Hematopoietic multipotent progenitor cell treated with erythropoietin and hydrocortisone succinate and interleukin-3 and kit ligand, for 4 days (in vitro differentiated cells): ENCODE results near the gene NADK.

ENCODE experiments used
- DNase-seq: peaks from one replicate; pipeline ENCODE4 v3.0.0-alpha.2; 2015

The NADK gene

DNA sequence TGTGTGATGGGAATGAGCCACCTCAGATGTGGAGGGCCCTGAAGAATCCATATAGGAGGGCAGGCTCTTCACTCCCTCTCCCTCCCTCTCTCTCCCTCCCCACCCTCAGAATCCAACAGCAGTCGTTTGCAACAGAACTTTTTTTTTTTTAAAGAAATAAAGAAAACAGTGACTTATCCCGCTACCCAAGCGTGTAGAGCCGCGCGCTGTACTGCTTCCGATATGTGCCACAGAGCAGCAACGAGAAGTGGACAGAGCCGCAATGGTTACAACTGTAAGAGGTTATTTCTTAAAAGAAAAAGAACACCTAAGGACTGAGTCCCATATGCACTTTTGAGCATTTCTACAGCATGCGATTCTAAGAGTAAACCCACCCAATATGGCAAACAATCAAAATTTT lies 7.4 kb upstream of the NADK start:
- DNase-seq: no peak

DNA sequence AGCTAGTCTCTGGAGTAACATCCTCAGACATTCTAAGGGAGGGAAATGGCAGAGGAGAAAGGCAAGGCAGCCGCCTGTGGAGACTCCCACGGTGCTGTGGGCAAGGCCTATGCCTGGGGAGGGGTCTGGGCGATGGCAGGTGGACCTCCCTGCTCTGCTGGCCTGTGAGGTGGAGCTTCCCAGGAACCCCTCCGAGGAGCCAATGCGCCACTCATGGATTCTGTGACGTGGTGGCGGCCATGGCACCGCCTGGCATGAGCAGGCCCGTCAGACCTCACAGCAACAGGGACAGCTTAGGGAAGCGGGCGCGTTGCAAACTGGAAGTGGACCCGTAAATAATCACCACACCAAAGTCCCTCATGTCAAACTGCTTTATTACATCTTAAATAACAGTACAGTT lies 6.7 kb upstream of the NADK start:
- DNase-seq: no peak

DNA sequence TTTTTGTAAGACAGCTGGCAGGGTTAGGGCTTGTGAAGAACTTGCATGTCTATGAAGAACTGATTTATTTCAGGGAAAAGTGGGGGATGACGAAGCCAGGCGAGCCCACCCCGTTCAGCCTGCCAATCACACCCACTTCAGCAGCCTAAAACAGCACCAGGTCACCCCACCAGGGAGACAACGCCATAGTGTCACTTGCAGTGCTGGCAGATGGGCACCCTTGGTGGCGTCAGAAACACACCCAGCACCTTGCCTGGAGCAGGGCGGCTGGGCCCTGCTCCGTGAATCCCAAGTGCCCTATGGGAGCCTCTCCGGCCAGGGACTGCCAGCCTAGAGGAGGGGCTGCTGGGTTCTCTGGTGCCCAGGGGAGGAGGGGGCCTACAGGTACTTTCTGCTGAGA lies 5.0 kb upstream of the NADK start:
- no peak for DNase-seq

DNA sequence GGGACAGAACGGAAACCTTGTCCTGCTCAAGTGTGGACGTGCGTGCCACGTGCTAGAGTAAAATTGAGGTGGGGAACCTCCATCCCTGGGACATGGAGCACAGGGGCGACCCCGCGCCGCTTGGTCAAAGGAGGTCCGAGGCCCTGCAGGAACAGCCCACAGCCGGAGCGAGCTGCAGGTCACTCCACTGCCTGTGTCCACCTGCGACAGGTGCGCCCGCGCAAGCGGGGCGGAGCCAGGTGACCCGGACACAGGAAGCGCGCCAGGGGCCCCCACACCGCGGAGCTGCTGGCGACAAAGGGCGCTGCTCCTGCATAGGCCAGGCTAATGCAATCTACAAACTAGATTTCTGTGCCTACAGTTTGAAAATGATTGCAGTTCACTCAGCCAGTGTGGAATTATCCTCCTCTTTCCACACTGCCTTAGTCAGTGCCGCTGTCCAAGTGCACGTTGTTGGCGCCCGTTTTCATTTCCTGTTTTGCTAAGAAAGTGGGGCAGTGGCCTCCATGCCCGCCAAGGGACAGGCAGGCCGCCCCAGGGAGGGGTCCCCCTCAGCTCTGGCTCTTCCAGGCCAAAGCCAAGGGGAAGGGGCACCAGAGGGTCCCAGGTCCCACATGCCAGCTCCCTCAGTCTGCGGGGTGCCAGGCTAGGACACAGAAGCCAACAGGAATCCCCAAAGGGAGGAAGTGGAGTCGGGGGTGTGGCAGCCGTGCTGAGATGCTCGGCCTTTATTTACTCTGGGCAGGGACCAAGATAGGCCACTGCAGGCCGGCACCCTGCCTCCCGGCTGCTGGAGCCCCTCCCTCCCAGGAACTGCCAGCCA lies 4.3 kb upstream of the NADK start:
- peak; percentile 66 for DNase-seq

DNA sequence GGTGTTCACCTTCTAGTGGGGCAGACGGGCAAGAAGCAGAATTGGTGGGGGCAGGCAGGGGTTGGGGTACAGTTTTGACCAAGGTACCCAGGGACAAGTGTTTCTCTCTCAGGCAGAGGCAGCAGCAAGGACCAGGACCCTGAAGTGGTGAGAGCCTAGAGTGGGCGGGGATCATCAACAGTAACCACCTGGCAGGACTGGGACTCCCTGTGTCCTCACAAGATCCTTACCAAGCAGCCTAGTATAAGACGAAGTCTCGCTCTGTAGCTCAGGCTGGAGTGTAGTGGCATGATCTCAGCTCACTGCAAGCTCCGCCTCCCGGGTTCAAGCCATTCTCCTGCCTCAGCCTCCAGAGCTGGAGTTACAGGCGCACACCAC lies 3.2 kb upstream of the NADK start:
- peak; percentile 27 for DNase-seq

DNA sequence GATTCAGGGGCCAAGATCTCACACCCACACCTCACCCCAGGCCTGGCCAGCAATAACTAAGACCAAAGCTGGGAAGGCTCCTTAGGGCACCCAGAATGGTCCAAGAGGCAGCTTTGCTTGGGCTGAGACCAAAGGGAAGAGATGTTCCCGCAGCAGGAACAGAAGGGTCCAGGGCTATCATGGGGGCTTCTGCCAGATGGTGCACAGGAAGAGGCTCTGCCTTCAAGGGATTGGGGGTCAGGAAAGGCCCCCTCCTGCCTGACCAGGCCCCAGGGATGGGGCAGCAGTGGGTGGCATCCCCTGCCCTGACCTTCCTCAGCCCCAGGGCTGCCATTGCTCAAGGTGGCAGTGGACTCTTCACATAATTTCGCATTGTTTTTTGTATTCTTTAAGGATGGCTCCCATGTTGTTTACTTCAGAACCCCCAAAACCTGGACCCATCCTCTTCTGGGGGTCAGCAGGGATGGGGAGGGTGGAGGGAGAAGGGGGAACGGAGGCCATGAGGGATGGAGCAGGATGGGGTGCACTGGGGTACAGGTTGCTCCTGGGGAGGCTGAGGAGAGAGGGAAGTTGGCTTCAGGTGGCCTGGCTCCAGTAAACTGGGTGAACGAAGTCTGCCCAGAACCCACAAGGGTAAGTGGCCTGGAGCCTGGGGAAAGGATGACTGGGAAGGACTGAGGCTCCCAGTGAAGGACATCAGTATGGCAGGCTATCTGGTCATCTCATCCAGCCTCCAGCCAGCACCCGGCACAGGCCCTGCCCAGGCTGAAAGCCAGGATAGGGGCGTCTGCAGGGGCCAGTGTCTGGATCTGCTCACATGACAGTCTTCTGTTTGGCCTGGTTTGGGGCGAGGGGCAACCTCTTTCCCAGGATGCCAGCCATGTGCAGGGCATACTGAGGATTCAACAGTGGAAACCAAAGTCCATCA lies 2.6 kb upstream of the NADK start:
- no peak for DNase-seq

DNA sequence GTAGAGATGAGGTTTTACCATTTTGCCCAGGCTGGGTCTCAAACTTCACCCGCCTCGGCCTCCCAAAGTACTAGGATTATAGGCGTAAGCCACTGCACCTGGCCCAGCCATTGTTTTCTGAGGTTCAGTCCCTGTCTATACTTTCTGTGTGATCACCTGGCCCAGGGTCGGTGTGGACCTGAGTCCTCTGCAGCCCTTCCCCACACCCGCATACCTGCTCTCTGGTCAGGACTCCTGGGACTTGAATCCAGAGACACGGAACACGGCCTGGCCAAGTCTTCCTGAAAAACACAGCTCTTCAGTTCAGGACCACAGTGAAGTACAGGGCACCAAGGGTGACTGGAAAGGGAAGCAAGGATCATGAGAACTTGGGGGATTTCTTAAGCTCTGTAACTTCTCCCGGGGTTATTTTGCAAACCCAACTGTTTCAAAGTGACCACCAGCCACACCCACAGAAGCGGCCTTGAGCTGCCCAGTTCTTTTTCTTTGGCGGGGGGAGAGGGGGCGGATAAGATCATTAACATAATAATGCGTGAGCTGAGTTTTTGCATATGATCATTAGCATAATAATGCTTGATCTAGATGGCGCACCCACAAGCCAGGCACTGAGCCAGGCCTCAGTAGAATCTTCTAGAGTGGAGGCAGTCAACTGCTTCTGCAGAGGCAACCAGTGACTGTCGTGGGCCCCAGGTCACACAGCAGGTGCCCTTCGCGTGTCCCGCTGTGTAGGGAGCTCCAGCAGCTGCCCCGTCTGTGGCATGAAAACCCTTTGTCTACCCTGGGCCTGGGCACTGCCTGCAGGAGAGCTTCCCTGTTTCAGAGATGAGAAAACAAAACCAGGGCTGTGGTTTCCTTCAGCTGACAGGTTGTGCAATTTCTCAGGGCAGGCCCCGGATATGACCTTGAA lies 1.7 kb upstream of the NADK start:
- DNase-seq: peak; percentile 93

DNA sequence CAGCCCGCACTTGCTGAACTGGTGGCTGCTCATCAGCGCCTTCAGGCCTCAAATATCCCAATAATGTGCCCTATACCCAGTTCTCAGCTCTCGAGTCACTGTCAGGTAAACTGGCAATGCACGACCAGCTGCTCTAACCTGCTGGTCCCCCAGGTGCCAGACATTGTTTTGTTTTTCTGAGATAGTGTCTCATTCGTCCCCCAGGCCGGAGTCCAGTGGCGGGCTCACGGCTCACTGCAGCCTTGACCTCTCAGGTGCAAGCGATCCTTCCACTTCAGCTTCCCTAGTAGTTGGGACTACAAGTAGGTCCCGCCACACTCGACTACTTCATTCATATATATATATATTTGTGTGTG lies 1.0 kb upstream of the NADK start:
- DNase-seq: no peak

DNA sequence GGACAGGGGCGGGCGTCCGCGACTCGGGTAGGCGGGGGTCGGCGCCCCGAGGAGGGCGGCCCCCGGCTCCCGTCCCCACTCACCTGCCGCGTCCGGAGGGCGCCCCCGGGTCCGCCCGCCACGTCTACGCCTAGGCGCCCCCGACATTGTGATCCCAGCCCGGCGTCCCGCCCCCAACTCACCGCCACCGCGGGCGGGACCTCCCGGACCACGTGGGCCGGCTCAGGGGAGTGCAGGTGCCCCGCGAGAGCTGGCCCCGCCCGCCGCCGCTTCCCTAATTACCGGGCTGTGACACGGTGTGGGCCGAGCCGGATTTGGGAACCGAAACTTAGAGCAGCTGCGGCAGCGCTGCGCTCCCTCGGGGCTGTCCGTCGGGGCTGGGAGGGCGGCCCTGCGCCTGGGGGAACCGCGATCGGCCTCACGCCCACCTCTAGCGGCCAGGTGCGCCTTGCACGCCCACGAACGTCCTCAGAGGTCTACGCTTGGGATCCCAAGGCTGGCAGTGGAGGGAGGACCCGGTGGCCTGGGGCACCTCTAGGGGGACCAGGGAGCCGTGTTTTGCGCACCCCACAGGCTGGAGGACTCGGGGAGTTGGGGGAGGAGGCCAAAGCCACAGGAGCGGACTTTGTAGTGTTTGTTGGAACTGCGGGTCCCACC lies 521 bp upstream of the NADK start:
- DNase-seq: peak; percentile 81

DNA sequence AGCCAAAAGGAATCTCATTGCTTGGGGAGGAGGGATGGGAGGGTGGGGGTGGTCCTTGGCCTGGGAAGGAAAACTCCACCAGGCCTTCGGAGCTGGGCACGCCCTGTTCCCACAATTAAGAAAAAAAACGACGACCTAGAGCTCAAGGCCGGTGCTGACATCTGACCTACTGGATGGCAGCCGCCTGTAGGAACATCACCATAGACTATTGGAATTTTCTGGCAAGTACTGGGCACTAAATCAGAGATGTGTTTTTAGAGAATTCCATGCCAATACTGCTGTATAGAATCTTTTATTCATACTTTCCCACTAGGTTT lies 729 bp downstream of the NADK start:
- peak; percentile 44 for DNase-seq

DNA sequence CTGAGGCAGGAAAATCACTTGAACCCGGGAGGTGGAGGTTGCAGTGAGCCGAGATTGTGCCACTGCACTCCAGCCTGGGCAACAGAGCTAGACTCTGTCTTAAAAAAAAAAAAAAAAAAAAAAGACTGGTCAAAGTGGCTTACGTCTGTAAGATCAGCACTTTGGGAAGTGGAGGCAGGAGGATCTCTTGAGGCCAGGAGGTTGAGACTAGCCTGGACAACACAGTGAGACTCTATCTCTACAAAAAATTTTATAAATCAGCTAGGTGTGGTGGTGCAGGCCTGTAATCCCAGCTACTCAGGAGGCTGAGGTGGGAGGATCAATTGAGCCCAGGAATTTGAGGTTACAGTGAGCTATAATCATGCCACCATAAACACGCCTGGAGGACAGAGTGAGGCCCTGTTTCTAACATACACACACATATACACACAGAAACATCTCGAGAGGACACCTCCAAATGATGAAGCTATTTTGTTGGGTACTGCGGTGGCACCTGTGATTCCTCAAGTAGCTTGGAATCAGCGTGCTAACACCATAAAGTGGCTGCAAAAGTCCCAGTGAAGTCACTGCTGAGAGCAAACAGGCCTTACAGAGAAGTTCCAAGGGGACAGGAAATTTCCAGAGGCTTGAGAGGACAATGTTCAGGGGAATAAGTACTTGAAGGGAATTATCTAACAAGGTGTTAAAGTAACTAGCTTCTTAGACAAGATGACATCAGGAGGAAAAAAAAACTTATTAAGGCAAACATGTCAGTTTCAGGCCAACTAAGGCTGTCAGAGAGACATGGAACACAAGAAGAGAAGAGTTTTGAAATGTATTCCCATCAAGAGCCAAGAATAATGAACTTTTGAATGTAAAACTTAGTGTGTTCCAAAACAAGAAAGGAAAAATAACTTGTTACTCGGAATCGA lies 1.3 kb downstream of the NADK start:
- DNase-seq: no peak

DNA sequence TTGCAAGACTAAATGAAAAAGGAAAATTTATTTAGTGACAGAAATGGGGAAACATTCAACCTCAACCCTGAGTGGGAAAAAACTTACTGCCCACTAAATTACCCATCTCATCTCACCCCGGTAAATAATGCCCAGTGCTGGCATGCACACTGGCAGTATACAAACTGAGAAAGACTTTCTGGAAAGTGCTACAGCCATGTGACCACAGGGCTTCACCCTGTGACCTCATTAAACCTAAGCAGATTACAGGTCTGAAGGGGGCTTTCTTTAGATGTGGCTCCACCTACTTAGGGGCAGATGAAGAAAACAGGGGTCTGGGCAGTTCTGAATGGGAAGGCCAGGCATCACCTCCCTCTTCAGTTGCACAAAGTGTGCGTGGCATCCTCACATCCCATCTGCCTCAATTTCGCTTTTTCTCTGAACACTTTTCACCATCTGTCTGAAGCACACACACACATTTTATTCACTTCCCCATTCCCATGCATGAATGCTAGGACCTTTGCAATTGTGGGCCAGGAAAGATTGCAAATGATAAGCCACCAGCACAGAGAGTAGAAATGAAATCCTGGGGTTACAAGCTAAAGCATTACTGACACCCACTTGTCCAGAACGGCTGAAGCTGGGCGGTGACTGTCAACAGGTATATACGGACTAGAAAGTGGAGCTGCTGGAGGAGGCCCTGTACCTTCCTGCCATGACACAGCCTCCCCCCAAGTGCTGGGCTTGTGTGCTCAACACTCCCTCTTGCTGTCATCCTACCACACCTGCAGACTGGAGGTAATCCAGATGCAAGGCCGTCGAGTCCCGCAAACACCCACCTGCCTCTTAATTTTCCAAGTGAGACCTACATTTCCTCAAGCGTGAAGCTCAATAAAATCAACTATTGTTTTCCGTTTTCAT lies 2.7 kb downstream of the NADK start:
- DNase-seq: peak; percentile 61

DNA sequence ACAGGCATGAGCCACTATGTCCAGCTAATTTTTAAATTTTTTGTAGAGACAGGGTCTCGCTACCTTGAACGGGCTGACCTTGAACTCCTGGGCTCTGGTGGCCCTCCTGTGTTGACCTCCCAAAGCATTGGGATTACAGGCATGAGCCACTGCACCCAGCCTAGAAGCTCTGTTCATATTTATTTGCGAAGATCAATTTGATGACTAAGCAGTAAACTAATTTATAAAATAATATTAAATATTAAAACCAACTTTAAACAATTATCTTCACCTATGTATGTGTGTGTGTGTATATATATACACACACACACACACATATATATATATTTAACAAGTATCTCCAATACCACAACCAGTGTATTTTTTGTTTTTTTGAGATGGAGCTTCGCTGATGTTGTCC lies 4.4 kb downstream of the NADK start:
- no peak for DNase-seq

DNA sequence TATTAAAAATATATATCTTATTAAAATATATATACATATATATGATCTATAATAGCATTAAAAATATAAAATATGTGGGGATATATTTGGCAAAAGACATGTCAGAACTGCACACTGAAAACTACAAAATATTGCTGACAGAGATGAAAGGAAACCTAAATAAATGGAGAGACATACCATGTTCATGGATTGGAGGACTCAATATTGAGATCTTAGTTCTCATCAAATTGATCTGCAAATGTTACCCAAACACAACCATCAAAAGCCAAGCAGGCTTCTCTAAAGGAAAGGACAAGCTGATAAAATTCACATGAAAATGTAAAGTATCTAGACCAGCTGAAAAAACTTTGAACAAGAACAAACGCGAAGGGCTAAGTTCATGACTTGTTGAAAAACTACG lies 7.2 kb downstream of the NADK start:
- DNase-seq: no peak

DNA sequence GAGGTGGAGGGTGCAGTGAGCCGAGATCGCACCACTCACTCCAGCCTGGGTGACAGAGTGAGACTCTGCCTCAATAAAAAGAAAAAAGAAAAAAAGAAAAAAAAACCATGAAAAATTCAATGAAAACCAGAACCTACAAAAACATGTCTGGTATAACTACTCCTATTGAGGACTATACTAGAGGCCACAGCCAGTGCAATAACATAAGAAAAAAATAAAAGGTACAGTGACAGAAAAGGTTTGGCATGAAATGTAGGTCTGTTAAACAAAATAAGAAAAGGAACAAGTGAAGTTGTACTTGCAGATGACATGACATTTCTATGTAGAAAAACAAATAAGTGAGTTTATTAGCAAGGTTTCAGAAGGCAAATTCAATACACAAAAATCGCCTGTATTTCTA lies 8.2 kb downstream of the NADK start:
- DNase-seq: no peak

DNA sequence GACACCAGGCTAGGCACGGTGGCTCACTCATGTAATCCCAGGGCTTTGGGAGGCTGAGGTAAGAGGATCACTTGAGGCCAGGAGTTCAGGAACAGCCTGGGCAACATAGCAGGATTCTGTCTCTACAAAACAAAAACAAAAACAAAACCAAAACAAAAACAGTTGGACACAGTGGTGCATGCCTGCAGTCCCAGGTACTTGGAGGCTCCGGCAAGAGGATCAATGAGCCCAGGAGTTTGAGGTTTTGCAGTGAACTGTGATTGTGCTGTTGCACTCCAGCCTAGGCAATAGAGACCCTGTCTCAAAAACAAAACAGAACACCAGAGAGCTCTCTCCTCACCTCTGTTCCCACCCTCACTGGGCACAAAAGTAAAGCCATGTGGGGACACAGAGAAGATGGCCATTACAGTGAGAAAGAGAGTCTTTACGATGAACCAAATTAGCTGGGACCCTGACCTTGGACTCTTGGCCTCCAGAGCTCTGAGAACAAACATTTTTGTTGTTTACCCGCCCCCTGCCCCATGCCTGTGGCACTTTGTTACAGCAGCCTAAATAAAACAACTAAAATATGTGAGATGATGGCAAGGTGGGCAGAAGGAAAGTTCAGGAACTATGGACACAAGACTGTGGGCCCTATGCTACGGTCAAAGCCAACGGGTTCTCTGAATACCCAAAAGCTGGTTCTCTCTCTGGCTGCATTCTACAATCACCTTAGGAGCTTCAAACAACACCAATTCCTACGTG lies 9.8 kb downstream of the NADK start:
- DNase-seq: no peak

DNA sequence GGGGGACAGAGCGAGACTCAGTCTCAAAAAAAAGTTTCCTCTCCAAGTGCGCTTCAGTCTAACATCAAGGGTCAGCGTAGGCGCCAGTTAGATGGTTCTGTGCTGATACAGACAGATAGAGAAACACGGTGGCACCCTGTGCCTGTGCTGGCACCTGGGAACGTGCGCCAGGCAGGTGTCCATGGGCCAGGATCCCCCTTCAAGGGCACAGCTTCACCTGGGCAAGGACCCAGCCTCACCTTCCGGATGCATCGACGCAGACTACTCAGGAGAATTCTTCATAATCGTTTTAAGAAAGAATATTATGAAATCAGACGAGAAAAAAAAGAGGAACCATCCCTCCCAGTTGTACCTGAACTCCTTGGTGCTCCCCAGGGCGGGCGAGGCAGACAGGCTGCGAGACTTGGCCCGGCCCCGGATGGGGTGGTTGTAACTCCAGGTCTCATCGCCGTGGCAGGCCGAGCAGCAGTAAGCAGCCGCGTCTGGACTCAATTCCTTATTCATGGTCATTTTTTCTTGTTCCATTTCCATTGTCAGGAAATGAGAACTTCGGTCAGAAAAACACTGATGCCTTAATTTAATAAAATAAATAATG lies 13.3 kb downstream of the NADK start:
- DNase-seq: no peak

DNA sequence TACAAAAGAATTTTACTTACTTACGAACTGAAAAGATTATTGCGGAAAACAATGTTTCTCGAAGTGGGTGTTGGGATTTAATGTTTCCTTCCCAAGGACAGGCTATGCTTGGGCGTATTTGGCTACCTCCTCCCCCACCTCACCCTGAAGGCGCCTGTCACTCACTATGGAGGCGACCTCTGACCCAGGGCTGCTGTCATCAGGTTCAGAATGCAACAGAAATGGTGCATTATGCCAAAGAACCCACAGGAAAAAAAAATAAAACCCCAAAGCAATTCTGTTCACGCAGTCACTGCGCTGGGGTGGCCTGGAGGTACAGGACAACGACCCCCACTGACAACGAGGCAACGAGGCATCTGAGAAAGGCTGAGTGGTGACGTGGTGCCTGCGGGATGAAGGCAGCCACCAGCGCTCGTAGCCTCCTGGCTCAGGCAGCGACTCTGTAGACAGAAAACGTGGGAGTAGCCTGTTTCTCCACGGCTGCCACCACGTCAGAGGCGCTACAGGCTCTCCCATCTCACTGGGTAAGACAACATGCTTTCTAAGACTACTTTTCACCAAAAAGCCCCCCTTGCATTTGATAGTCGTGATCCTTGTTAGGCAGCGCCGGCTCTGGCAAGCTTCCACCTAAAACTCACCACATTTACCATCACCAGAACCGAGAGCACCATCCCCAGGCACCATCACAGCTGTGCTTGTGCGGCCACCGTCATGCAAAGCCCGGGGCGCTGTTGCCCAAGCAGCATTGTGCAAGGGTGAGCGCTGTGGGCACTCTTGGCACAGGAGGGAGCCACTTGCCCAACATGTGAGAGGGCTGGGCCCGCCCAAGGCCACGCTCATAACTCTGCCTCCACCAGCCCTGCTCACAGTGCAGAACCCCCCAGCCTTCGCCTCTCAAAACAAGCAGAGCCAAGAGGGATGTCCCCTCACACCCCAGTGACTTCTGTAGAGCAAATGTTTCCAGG lies 14.3 kb downstream of the NADK start:
- peak; percentile 84 for DNase-seq
